Measurements from ENCODE around the gene SERPINB5. TPM values are rescaled to one million over a fixed set of nuclear protein-coding genes. Genes with fewer than 3 reads are reported as not detected.
"Not testable (repeated sequence)": the region's sequence is repeated elsewhere in the genome, so short reads cannot be mapped to it uniquely, and the experiment has no call there.

The SERPINB5 gene
- total RNA-seq, 4 donors from 2014 or later = not detected

DNA sequence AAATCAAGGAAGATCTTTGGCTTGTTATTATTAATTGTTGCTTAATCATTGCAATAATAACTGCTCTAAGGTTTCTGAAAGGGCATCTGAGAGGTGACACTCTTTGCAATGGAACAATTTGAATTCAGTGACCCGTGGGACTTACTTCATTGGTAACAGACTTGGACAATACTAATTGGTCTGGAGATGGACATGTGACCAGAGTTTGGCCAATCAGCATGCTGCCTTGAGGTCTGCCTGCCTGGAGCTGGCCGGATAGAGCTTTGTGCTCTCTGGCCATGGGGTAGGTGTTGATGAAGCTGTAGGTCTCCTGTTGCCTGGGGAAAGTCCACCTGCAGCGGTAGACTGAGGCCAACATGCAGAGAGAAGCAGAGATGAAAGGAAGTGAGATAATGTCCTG lies 30.5 kb upstream of the SERPINB5 start:
- no peaks in the 10 kb centered on the region for H3K4me1 ChIP-seq
- no peak overlapping the region for H3K27ac ChIP-seq
- H3K9me3 ChIP-seq = no peaks in the 10 kb centered on the region
- H3K36me3 ChIP-seq = no peaks in the 10 kb centered on the region
- DNase-seq (no peak), ATAC-seq (no peak)
- in situ Hi-C loops (cut with MboI; ENCODE audit: low sequenced_read_pairs in 4 of 4) = loop anchor here (10.0 to 25.0 kb wide), 4 partner anchors 109 to 734 kb away; partner anchors contain the start of gene PHLPP1 (in 2 of the 4)
- H3K4me3 ChIP-seq = no peak overlapping the region
- TF ChIP-seq, protein P1, sequence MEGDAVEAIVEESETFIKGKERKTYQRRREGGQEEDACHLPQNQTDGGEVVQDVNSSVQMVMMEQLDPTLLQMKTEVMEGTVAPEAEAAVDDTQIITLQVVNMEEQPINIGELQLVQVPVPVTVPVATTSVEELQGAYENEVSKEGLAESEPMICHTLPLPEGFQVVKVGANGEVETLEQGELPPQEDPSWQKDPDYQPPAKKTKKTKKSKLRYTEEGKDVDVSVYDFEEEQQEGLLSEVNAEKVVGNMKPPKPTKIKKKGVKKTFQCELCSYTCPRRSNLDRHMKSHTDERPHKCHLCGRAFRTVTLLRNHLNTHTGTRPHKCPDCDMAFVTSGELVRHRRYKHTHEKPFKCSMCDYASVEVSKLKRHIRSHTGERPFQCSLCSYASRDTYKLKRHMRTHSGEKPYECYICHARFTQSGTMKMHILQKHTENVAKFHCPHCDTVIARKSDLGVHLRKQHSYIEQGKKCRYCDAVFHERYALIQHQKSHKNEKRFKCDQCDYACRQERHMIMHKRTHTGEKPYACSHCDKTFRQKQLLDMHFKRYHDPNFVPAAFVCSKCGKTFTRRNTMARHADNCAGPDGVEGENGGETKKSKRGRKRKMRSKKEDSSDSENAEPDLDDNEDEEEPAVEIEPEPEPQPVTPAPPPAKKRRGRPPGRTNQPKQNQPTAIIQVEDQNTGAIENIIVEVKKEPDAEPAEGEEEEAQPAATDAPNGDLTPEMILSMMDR (IDR thresholded peaks at IDR 0.05 in 4 of 5, conservative IDR thresholded peaks at IDR 0.05 in 1 of 5) = no peak
- no peak for TF ChIP-seq POLR2A (IDR thresholded peaks at IDR 0.05)
- intact Hi-C loops (cut with DNase I; ENCODE audit: low total_unique reads) = no loop called here
- H3K27me3 ChIP-seq = no peaks in the 10 kb centered on the region

DNA sequence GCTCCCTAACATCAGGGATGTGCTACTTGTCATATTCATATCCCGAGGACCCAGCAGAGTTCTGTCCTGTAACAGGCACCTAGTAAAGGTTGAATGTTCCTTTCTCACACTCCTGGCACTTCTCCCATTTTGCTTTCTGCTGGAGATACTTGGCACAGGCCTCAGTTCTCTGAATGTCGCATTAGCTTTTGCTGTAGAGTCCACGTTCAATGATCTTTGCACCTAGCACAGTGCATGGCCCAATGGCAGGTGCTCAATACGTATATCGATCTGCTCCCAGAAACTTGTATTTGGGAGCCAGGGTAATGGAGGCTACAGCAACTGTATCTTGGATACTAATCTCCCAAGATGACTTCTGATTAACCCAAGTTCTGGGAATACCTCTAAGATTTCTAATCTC lies 29.7 kb upstream of the SERPINB5 start:
- no peaks in the 10 kb centered on the region for H3K9me3 ChIP-seq
- DNase-seq = no peak
- H3K27ac ChIP-seq = no peak overlapping the region
- ATAC-seq = no peak
- intact Hi-C loops (cut with DNase I; ENCODE audit: low total_unique reads) = no loop called here
- H3K27me3 ChIP-seq = no peaks in the 10 kb centered on the region
- no peaks in the 10 kb centered on the region for H3K36me3 ChIP-seq
- TF ChIP-seq, protein P1 (IDR thresholded peaks at IDR 0.05 in 4 of 5, conservative IDR thresholded peaks at IDR 0.05 in 1 of 5) = no peak
- TF ChIP-seq POLR2A (IDR thresholded peaks at IDR 0.05) = no peak
- H3K4me1 ChIP-seq = no peaks in the 10 kb centered on the region
- in situ Hi-C loops (cut with MboI; ENCODE audit: low sequenced_read_pairs in 4 of 4) = loop anchor here (10.0 to 25.0 kb wide), 4 partner anchors 110 to 735 kb away; partner anchors contain the start of gene PHLPP1 (in 2 of the 4)
- H3K4me3 ChIP-seq = no peak overlapping the region

DNA sequence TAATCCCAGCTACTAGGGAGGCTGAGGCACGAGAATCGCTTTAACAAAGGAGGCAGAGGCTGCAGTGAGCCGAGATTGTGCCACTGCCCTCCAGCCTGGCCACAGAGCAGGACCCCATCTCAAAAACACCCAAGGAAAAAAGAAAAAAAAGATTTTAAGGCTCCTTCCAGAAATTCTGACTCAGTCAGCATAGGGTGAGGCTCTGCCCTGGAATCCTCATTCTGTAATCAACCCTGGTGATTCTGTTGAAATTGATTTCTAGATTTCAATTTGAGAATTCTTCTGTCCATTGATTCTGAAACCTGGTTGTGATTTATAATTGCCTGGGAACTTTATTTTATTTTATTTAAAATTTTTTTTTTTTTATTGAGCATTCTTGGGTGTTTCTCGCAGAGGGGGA lies 27.3 kb upstream of the SERPINB5 start:
- DNase-seq (no peak), ATAC-seq (no peak)
- Histone ChIP-seq H3K27me3 (no peaks in the 10 kb centered on the region), H3K4me3 (no peak overlapping the region), H3K27ac (no peak overlapping the region), H3K9me3 (no peaks in the 10 kb centered on the region), H3K4me1 (no peaks in the 10 kb centered on the region), H3K36me3 (no peaks in the 10 kb centered on the region)
- no peak for TF ChIP-seq POLR2A (IDR thresholded peaks at IDR 0.05)
- TF ChIP-seq, protein P1 (IDR thresholded peaks at IDR 0.05 in 4 of 5, conservative IDR thresholded peaks at IDR 0.05 in 1 of 5) = no peak
- in situ Hi-C loops (cut with MboI; ENCODE audit: low sequenced_read_pairs in 4 of 4) = loop anchor here (10.0 to 25.0 kb wide), 4 partner anchors 112 to 737 kb away; partner anchors contain the start of gene PHLPP1 (in 2 of the 4)
- intact Hi-C loops (cut with DNase I; ENCODE audit: low total_unique reads) = no loop called here

DNA sequence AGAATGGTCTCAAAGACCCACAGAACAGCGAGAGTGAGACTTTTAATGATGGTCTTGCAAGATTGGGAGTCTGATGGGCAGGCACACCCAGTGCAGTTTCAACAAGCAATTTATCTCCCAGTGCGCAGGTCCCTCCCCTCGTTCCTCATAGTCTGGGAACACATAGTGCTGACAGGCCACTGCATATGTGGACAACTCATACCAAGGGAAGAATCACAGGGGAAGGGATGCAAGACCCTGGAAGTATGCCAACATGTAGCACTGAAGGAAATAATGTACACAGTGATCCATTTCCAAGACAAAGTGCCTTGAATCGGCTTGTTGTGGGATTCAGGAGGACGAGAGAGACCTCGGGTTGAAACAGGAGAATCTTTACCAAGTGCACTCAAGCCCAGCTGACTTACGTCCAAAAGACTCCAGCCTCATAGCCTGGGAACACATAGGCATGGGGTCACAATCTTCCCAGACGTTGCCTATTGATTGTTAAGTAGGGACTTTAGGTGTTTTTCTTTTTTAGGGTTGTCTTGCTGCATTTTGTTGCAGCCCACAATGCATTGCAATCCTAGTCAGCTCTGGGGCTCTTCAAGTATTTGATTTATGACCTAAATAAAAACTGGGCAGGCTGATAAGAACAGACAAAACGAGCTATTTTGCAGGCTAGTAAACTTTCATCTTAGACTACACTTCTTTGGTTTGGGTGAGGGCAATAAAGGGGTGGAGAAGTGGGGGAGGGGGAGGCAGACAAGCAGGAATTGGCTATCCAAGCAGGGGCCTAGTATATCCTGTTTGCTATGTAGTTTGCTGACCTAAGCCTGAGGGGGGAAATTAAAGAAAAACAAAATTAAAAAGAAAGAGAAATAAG lies 24.7 kb upstream of the SERPINB5 start:
- in situ Hi-C loops (cut with MboI; ENCODE audit: low sequenced_read_pairs in 4 of 4) (no loop called here), intact Hi-C loops (cut with DNase I; ENCODE audit: low total_unique reads) (no loop called here)
- Histone ChIP-seq H3K9me3 (no peaks in the 10 kb centered on the region), H3K36me3 (no peaks in the 10 kb centered on the region), H3K27ac (no peak overlapping the region), H3K4me3 (no peak overlapping the region), H3K4me1 (no peaks in the 10 kb centered on the region), H3K27me3 (no peaks in the 10 kb centered on the region)
- DNase-seq = no peak
- ATAC-seq = no peak
- no peak for TF ChIP-seq POLR2A (IDR thresholded peaks at IDR 0.05)
- TF ChIP-seq, protein P1 (IDR thresholded peaks at IDR 0.05 in 4 of 5, conservative IDR thresholded peaks at IDR 0.05 in 1 of 5) = no peak

DNA sequence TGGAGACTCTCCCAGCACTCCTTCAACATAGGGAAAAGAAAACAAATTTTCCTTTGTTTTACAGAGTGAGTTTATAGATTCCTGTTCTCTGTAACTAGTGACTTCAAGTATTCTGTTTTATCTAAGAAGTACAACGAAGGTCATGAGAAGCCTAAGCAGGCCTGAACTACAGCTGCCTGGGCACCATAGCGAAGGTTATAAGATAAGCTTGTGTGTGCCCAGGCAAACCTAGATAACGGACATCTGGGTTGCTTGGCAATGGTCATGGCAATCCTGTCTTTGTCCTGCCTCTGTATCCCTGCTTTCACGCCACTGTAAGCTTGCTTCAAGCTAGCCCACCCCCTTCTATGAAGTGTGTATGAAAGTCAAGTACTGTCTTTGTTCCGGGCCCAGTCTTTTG lies 24.0 kb upstream of the SERPINB5 start:
- ATAC-seq; H3K9me3 ChIP-seq; H3K4me1 ChIP-seq; DNase-seq; H3K36me3 ChIP-seq; H3K4me3 ChIP-seq; H3K27ac ChIP-seq; in situ Hi-C loops (cut with MboI; ENCODE audit: low sequenced_read_pairs in 4 of 4); H3K27me3 ChIP-seq; intact Hi-C loops (cut with DNase I; ENCODE audit: low total_unique reads): not testable (repeated sequence)
